Activated CD8-positive, alpha-beta memory T cell treated with anti-CD3 and anti-CD28 coated beads for 24 hours (primary cell): ENCODE measurements around the gene RUNX2.

Experiments
- DNase-seq: peaks from one replicate; pipeline ENCODE4 v3.0.0-alpha.2; 2020

Gene RUNX2

GRCh38 chr6:45633272-45633908 lies 305.3 kb downstream of the RUNX2 start:
- no peak for DNase-seq

- DNase-seq: no peak
These were observed 306.1 kb downstream of the RUNX2 start for GRCh38 chr6:45634231-45634630.

GRCh38 chr6:45635284-45635867 lies 307.2 kb downstream of the RUNX2 start:
- DNase-seq: no peak

DNA sequence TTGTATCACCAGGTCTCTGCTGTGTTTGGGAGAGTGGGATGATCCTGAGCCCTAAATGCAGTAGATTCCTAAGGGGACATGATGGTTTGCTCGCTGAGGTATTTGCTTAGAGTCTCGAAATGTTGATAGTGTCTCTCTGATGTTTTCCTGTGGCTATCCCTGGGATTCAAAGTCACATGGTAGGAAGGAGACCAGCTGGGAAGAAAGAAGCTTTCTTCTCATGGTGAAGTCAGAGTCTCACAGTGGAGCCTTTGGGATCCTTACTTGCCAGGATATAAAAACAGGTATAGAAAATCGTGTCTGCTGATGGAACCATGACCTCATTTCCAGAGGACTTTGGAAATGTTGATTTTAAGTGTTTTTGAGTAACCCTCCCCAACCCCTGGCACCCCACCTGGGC lies 308.9 kb downstream of the RUNX2 start:
- DNase-seq: no peak

- no peak for DNase-seq
These were observed 309.6 kb downstream of the RUNX2 start for GRCh38 chr6:45637611-45638257.

DNA sequence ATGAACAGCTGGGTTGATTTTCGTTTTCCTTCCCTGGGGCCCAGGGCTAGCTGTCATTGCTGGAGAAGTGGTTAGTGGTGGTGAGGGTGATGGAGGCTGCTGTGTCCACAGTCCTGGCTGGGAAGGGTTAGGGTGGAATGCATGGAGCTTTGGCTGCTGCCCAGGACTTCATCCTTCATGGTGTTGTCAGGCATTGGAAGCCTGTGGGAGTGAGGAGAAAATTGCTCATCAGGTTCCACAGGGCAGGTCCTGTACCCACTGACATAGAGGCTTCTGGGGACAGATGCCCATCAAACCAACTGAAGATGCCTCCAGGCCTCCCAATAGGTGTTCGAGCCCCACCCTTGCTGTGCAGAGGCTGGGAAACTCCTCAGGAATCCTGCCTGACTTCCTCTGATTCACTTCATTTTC lies 312.0 kb downstream of the RUNX2 start:
- DNase-seq: no peak

GRCh38 chr6:45640811-45641210 lies 312.7 kb downstream of the RUNX2 start:
- DNase-seq: no peak

DNA sequence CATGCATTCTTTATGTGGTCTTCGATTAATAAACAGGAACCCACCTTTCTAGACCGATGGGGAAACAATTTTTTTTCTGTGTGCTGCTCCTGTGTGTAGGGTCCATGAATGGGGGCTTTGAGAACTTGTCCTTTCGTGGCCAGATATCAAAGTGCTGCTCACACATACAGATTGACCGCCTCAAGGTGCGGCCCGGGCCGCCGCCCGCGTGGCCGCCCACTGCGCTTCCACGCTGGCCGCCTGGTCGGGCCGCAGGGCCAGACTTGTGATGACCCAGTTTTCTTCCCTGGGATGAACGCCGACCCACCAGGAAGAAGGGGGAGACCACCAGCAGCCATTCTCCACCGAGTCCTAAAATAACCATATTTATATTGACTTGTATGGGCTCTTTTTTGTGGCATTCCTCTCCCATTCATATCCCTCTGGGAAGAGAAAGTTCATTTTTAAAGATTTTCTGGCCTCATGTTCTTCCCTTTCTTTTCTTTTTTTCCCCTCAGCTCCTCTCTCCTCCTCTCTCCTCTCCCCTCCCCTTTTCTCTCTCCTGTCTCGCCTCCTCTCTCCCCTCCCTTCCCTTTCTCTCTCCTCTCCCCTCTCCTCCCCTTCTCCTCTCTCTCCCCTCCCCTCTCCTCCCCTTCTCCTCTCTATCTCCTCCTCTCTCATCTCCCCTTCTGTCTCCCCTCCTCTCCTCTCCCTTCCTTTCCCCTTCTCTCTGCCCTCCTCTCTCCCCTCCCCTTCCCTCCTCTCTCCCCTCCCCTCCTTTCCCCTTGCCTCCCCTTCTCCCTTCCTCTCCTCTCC lies 314.4 kb downstream of the RUNX2 start:
- DNase-seq: no peak

DNA sequence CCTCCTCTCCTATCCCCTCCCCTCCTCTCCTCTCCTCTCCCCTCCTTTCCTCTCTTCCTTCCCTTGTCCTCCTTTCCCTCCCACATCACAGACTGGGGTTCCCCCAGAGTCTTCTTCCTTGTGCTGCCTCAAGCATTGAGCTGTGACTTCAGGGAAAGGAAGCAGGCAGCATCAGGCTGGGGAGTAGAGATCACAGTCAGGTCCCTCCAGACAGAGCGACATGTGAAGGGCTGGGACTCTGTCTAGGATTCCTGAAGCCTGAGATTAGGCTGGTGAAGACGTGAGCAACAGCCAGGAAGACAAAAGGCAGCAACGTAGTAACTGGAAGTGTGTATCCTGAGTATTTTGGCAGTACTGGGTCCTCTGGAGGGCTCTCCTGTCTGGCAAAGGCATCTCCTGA lies 315.0 kb downstream of the RUNX2 start:
- DNase-seq: no peak

GRCh38 chr6:45644720-45645119 lies 316.6 kb downstream of the RUNX2 start:
- no peak for DNase-seq

- DNase-seq: no peak
These were observed 317.2 kb downstream of the RUNX2 start for GRCh38 chr6:45645302-45645701.

DNA sequence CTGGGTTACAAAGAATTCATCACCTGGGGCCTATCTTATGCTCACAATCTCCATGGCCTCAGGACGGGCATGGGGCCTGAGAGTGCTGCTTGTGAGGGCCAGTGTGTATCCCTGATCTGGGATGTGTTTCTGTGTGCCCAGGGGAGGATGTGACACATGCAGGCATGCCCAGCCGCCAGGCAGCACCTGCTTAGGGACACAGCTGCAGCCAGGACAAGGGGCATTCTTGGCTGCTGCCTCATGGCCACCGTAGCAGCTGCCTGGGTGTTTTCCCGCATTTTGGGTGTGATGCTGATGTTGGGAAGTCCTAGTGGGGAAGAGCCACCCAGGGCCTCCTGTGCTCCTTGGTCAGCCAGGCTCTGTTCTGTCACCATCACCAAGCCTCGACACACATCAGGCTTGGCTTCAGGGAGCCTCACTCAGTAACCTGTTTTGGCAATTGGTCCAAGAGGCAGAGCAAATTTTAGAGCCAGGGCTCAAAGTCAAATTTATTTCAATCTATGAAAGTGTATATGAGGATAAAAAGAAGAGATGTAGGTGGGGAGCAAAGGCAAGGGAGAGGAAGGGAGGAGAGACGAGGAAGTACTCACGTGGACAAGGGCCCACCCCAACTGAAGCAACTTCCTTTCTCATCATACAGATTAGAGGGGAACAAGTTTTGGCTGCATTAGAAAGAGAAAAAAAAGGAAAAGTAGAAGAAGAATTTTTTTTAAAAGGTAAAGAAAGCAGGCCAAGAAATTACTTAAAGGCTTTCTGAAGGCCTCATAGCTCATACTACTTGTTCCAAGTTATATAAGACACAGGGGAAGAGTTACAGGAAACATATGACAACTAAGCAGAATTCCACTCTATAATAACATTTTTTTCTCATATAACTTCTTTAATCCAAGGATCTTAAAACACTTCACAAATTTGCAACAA lies 319.5 kb downstream of the RUNX2 start:
- no peak for DNase-seq

- DNase-seq: no peak
These were observed 320.1 kb downstream of the RUNX2 start for GRCh38 chr6:45648262-45648620.

- no peak for DNase-seq
These were observed 322.5 kb downstream of the RUNX2 start for GRCh38 chr6:45650524-45651135.

GRCh38 chr6:45651301-45651700 lies 323.2 kb downstream of the RUNX2 start:
- DNase-seq: no peak

- no peak for DNase-seq
These were observed 324.3 kb downstream of the RUNX2 start for GRCh38 chr6:45652416-45652815.

- no peak for DNase-seq
These were observed 325.2 kb downstream of the RUNX2 start for GRCh38 chr6:45653117-45653883.

GRCh38 chr6:45654673-45655072 lies 326.5 kb downstream of the RUNX2 start:
- DNase-seq: no peak

DNA sequence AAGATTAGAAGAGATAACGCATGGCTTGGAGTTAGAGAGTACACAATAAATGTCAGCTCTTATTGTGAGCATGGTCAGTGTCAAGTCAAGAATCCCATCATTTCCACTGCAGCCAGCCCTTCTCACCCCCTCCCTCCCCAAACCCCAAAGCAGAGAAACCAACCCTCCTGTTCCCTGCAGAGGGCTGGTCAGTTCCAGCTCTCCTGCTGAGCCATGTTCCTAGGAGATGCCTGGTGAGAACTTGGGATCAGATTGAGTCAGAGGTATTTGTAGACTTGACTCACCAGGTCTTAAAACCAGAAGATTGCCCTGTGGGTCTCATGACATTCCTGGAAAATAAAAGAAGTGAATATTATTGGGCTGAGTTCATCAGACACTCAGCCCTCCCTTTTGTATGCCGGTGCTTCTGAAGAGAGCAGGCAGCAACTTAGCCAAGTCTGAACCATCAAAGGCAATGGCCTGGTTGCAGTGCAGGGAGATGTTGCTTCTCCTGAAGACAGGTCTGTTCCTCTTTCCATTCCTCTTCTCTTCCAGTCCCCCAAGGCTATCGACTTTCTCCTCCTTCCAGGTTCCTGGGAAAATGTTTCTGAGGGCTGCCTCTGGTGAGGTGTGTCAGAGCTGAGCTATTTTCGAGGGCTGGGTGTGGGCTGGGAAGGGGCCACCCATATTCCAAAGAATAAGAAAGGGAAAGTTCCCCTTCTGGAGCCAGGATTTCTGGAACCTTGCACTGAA lies 327.8 kb downstream of the RUNX2 start:
- DNase-seq: no peak

DNA sequence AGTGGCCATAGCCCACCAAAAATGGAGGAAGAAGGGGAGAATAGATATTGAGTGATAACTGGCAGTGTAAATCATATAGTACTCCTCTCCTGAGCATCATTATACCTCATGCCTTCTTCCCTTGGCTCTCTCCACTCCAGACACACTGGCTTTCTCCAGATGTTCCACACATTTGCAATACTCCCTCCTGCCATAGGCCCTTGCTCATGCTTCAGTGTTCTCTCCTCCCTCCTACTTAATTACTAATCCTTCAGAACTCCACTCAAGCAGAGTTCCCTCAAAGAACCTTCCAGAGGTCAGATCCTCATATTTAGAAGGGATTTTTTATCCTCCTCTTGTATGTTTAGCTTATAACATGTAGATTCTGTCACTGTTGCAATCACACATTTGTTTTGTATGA lies 329.1 kb downstream of the RUNX2 start:
- no peak for DNase-seq

DNA sequence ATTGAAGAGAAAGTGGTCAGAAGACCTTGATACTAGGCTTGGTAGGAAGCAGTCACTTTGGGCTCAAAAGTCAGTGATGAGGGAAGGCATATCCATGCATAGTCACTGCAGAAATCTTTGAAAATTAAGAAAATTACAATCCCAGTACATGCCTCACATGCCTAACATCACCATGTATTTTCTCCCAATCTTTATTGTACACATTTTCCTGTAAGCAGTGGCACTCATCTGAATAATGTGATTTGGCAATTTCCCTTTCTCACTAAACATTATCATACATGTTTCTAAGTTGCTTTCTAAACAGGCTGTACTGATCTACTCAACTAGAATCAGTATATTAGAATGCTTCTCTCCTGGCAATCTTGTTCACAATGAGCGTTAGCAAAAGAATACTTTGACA lies 330.3 kb downstream of the RUNX2 start:
- no peak for DNase-seq
